Thyroid gland (tissue), 4 donors: Measurements from ENCODE around the gene FASTKD3. TPM values are rescaled to one million over a fixed set of nuclear protein-coding genes. Genes with fewer than 3 reads are reported as not detected.

Experiments used
- DNase-seq, 2 donors: peaks; one replicate each; pipeline ENCODE4 v3.0.0-alpha.2; 2019
- H3K27ac ChIP-seq, 3 donors: fragments of 200-600 bp; sonication (generic); 1 replicate in 2 of 3; 2 replicates in 1 of 3; pipeline ENCODE4 v1.5.1; 2016 to 2019; ENCODE audit warnings: mild to moderate bottlenecking in 1 of 3, moderate library complexity in 1 of 3
- H3K27me3 ChIP-seq: fragments of 200-600 bp; sonication (generic); one replicate; pipeline ENCODE4 v1.5.1; 2019
- H3K36me3 ChIP-seq, 2 donors: fragments of 200-600 bp; sonication (generic); one replicate each; pipeline ENCODE4 v1.5.1; 2016 to 2019
- H3K4me1 ChIP-seq, 2 donors: fragments of 200-600 bp; sonication (generic); one replicate each; pipeline ENCODE4 v1.5.1; 2017 to 2019
- H3K4me3 ChIP-seq, 3 donors: fragments of 200-600 bp; sonication (generic); replicated peaks in 1 of 3; 1 replicate in 2 of 3; 2 replicates in 1 of 3; pipeline ENCODE4 v1.5.1; 2016; ENCODE audit warnings: mild to moderate bottlenecking in 1 of 3
- H3K9me3 ChIP-seq: fragments of 200-600 bp; sonication (generic); one replicate; pipeline ENCODE4 v1.5.1; 2017
- POLR2A ChIP-seq, 2 donors: fragments of 450-650 bp; IDR thresholded peaks; one replicate each; pipeline ENCODE4 v1.6.1; 2017; ENCODE audit warnings: antibody characterized with exemption in 2 of 2, mild to moderate bottlenecking in 2 of 2, moderate library complexity in 1 of 2
- WGBS, 2 donors: methylation state at CpG; one replicate each; pipeline ENCODE4 v1.1.5; 2017; 5-methylcytosine and 5-hydroxymethylcytosine counted together
- intact Hi-C: fragments of 100-400 bp; cut with DNase I; formaldehyde crosslinking; loops from one replicate; pipeline ENCODE4 v1.15.1; 2023
- total RNA-seq, 4 donors: library from RNA; depleted of rRNA; stranded (reverse); fragments of >200 nt; gene quantifications; one replicate each; pipeline ENCODE4 v1.2.3, GENCODE V29; 2016
- TF ChIP-seq, protein P1 (sequence below), 6 experiments: fragments of 200-600 bp in 3 of 6; fragments of 450-650 bp in 3 of 6; sonication (generic) in 3 of 6; IDR thresholded peaks; one replicate each; pipeline ENCODE4 v1.5.1; 2016 to 2019; ENCODE audit warnings: antibody characterized with exemption in 6 of 6, mild to moderate bottlenecking in 2 of 6, inconsistent platforms in 1 of 6, moderate library complexity in 1 of 6

FASTKD3 gene
- total RNA-seq, 4 donors from 2014 or later = 8.7 to 16.0 (median 13.3) TPM

- no peak overlapping the region for H3K27ac ChIP-seq
- DNase-seq = no peak
- no peaks in the 10 kb centered on the region for H3K36me3 ChIP-seq
- TF ChIP-seq, protein P1, sequence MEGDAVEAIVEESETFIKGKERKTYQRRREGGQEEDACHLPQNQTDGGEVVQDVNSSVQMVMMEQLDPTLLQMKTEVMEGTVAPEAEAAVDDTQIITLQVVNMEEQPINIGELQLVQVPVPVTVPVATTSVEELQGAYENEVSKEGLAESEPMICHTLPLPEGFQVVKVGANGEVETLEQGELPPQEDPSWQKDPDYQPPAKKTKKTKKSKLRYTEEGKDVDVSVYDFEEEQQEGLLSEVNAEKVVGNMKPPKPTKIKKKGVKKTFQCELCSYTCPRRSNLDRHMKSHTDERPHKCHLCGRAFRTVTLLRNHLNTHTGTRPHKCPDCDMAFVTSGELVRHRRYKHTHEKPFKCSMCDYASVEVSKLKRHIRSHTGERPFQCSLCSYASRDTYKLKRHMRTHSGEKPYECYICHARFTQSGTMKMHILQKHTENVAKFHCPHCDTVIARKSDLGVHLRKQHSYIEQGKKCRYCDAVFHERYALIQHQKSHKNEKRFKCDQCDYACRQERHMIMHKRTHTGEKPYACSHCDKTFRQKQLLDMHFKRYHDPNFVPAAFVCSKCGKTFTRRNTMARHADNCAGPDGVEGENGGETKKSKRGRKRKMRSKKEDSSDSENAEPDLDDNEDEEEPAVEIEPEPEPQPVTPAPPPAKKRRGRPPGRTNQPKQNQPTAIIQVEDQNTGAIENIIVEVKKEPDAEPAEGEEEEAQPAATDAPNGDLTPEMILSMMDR (IDR thresholded peaks at IDR 0.05) = no peak
- TF ChIP-seq POLR2A (IDR thresholded peaks at IDR 0.05) = no peak
- no peaks in the 10 kb centered on the region for H3K27me3 ChIP-seq
- WGBS, 2 donors = 88 to 93% methylated on average over 2 of the region's 2 CpGs
- H3K4me1 ChIP-seq = peaks cover 11 to 15% of the 10 kb centered on the region in 2 donors
- H3K9me3 ChIP-seq = no peaks in the 10 kb centered on the region
- intact Hi-C loops = no loop called here
- no peak overlapping the region for H3K4me3 ChIP-seq
These were observed 15.8 kb downstream of the FASTKD3 start for GRCh38 chr5:7852988-7853387.

- no peaks in the 10 kb centered on the region for H3K36me3 ChIP-seq
- 65 to 68% methylated on average over 1 of the region's 1 CpG for WGBS, 2 donors
- intact Hi-C loops = no loop called here
- no peak overlapping the region for H3K4me3 ChIP-seq
- no peak for TF ChIP-seq POLR2A (IDR thresholded peaks at IDR 0.05)
- TF ChIP-seq, protein P1 (IDR thresholded peaks at IDR 0.05) = no peak
- H3K9me3 ChIP-seq = no peaks in the 10 kb centered on the region
- H3K4me1 ChIP-seq = peaks cover 11 to 15% of the 10 kb centered on the region in 2 donors
- H3K27ac ChIP-seq = no peak overlapping the region
- H3K27me3 ChIP-seq = no peaks in the 10 kb centered on the region
- DNase-seq = no peak
These were observed 16.3 kb downstream of the FASTKD3 start for GRCh38 chr5:7852542-7852941.

DNA sequence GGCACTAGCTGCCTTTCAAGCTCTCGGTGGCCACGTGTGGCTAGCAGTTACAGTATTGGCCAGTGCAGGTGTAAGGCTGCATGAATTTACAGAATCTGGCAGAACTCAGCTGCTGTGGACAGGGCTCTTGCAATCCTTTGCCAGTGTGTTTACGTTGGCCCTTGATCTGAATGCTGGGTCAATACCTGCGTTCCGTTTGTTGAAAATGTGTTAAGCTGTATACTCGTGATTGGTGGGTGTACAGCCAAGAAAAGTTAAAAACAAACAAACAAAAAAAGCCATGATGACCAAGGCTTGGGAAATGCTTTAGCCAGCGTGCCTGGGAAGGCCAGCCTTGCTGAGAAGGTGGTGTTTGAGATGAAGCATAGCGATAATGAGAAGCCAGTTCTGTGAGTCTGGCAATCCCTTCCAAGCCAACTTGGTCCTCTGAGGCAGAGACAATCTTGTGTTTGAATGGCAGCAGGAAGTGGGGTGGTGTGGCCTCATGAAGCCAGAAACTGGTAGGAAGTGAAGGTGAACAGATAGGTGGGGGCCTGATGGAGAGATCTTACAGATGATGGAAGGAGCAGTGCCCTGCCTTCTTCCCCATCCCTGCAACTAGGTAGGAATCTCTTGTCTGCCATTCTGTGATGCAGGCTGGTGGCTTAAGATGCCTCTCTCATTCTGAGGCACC, 17.1 kb downstream of the FASTKD3 start:
- TF ChIP-seq POLR2A (IDR thresholded peaks at IDR 0.05) = no peak
- TF ChIP-seq, protein P1 (IDR thresholded peaks at IDR 0.05) = no peak
- intact Hi-C loops = no loop called here
- WGBS, 2 donors = 89 to 95% methylated on average over 8 of the region's 8 CpGs
- H3K4me1 ChIP-seq = peaks cover 11 to 15% of the 10 kb centered on the region in 2 donors
- H3K36me3 ChIP-seq = no peaks in the 10 kb centered on the region
- H3K27ac ChIP-seq = no peak overlapping the region
- H3K4me3 ChIP-seq = no peak overlapping the region
- no peaks in the 10 kb centered on the region for H3K9me3 ChIP-seq
- no peak for DNase-seq
- no peaks in the 10 kb centered on the region for H3K27me3 ChIP-seq

GRCh38 chr5:7851240-7851592, 17.6 kb downstream of the FASTKD3 start:
- intact Hi-C loops = no loop called here
- Histone ChIP-seq H3K27ac (no peak overlapping the region), H3K4me1 (peaks cover 11 to 15% of the 10 kb centered on the region in 2 donors), H3K4me3 (peak overlapping the region in 2 of 3 donors; percentile 32 to 62), H3K36me3 (no peaks in the 10 kb centered on the region), H3K9me3 (no peaks in the 10 kb centered on the region), H3K27me3 (no peaks in the 10 kb centered on the region)
- TF ChIP-seq, protein P1 (IDR thresholded peaks at IDR 0.05) = peak in 1 of 6 experiments; percentile 1
- no peak for TF ChIP-seq POLR2A (IDR thresholded peaks at IDR 0.05)
- 46 to 81% methylated on average over 10 to 16 of the region's 16 CpGs for WGBS, 2 donors
- DNase-seq = no peak

DNA sequence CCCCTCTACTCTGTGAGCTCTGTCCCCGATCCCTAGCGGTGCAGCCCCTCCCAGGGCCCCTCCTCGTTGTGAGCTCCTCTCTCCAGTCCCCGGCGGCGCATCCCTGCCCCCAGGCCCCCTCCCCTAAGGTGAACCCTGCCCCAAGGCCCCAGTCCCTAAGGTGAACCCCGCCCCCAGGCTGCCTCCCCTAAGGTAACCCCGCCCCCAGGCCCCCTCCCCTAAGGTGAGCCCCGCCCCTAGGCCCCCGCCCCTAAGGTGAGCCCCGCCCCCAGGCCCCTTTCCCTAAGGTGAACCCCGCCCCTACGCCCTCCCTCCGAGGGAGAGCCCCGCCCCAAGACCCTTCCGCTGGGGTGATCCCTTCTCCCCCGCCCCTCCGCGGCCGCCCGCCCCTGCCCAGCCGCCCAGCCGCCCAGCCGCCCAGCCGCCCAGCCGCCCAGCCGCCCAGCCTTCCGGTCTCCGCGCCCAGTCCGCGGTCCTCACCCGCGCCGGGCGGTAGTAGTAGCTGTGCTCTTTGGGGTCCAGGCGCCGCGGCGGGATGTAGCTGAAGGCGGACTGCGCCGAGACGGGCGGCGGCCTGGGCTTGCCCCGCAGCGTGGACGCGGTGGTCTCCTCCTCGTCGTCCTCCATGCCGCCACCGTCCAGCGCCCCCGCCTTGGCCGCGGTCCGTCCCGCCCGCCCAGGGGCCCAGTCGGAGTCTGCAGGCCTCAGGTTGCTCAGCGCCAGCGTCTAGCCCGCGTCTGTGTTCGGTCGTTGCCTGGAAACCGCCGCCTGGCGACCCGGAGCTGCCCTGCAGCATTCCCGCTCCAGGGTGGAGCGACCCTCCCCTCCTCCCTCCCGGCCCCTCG, 18.2 kb downstream of the FASTKD3 start, which contains the start of gene CFAP90:
Gene CFAP90, minus strand, starts transcription at position 739 of the 845 bp plus-strand sequence. Its CDS starts 112 bp downstream, at position 627.
- WGBS, 2 donors = 3 to 5% methylated on average over 8 to 15 of the region's 76 CpGs
- DNase-seq = peak; percentile 69 to 72
- intact Hi-C loops = no loop called here
- no peak for TF ChIP-seq POLR2A (IDR thresholded peaks at IDR 0.05)
- TF ChIP-seq, protein P1 (IDR thresholded peaks at IDR 0.05) = peak in 4 of 6 experiments; percentile 23 to 39 (median 36)
- Histone ChIP-seq H3K27me3 (no peaks in the 10 kb centered on the region), H3K4me3 (peak within 1 kb of the TSS; percentile 4 to 62 (median 32)), H3K27ac (no peak within 1 kb of the TSS), H3K36me3 (no peaks in the 10 kb centered on the region), H3K4me1 (peaks cover 11 to 15% of the 10 kb centered on the region in 2 donors), H3K9me3 (no peaks in the 10 kb centered on the region)
